SW 1271 (cell line): Measurements from ENCODE around the gene CSTA.
"Not testable (repeated sequence)": the region's sequence is repeated elsewhere in the genome, so short reads cannot be mapped to it uniquely, and the experiment has no call there.

Experiments
- DNase-seq, 2 experiments: peaks; one replicate each; lab custom pipeline; 2025; lab: John Stamatoyannopoulos, UW

Gene CSTA

DNA sequence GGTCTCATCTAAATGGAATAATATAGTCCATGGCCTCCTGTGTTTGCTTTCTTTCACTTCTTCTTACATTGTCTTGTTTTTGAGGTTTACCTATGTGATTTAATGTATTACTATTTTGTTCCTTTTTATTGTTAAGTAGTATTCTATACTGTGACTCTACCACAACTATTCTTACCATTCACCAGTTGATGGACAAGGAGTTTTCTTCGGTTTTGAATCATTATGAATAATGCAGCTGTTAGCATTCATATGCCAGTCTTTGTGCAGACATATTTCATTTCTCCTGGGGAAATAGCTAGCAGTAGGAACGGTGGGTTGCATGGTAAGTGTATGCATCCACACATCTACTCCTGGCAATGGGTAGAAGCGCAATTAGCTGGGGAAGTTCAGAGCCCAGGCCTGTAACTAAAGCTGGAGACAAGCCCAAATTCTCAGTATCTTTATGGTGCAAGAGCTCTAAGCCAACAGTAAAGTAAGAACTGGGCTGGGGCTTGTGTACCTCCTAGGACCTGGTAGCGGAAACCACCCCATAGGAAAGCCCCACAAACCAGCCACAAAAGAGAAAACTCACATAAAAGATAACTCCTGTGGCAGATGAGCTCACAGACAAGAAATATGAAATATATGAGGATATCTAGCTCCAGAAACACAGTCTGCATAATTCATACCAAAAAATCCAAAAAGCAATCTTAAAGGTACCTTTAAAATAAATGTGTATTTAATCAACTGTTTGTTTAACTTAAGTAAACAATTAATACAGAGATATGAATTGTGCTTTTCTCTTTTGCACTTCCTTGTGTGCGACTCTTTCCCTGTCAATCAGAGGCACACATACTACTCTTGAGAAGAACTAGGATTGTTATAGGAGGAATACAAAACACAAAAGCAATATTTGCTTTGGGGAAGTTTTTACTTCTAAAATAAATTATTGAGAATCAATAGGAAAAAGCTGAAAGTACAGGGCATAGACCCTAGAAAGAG lies 2.7 kb upstream of the CSTA start:
- DNase-seq, result no peak

DNA sequence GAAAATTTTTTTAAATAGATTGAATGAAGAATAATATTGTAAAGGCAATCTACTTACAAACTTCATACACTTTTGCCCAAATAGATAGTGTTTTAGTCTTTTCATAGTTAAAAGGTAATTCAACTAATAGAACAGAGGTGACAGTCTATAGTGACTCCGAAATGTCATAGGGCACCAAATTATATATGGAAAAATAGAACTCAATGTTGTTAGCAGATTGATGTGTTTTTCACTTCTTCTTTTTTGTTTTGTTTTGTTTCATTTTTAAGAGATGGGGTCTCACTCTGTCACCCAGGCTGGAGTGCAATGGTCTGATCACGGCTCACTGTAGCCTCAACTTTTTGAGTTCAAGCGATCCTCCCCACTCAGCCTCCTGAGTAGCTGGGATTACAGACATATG lies 721 bp downstream of the CSTA start:
- DNase-seq, result no peak

DNA sequence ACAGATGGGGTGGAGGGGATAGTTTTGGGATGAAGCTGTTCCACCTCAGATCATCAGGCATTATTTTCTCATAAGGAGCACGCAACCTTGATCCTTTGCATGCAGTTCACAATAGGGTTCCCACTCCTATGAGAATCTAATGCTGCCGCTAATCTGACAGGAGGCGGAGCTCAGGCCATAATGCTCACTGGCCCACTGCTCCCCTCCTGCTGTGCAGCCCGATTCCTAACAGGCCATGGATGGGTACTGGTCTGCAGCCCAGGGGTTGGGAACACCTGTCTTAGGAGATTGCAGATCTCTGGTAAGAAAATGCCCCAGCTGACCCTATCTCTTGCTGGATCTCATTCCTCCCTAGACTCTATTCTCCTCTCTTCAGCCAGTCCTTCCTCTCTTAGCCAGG lies 6.8 kb downstream of the CSTA start:
- DNase-seq, result no peak

DNA sequence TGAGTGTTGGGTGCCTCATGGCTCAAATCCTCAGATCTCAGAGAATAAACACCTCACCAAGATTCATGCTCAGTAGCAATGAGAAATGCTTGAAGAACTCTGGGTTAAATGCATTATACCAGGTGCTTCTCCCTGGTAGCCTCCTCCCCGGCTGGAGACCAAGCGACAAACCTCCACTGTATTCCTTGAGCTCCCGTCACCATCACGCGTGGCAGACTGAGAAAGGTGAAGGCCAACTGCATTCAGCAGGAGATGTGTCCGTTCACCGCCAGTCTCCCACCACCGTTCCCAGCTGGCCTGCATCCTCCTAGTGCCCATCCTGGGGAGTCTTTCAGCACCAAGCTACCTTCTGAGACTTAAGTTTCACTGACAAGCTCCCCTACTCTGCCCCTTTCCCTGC lies 7.5 kb downstream of the CSTA start:
- DNase-seq, result no peak

DNA sequence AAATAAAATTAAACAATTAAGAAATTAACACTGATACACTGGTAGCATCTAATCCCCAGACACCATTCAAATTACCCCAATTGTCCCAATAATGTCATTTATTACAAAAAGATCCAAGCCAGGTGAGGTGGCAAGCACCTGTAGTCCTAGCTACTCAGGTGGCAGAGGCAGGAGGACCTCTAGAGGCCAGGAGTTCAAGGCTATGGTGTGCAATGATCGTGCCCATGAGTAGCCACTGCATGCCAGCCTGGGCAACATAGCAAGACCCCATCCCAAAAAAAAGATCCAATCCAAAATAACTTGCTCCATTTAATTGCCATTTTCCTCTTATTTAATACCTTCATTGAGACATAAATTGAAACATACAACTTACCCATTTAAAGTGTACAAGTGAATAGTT lies 17.8 kb downstream of the CSTA start:
- DNase-seq, result no peak

DNA sequence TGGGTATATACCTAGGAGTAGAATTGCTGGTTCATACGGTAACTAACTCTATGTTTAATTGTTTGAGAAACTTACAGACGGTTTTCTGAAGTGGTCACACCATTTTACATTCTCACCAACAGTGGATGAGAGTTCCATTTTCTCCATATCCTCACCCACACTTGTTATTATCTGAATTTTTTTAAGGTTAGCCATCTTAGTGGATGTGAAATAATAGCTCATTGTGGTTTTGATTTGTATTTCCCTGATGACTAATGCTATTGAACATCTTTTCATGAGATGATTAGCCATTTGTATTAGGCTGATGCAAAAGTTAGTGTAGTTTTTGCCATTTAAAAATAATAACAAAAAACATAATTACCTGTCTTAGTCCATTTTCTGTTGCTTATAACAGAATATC lies 18.6 kb downstream of the CSTA start:
- no peak for DNase-seq

DNA sequence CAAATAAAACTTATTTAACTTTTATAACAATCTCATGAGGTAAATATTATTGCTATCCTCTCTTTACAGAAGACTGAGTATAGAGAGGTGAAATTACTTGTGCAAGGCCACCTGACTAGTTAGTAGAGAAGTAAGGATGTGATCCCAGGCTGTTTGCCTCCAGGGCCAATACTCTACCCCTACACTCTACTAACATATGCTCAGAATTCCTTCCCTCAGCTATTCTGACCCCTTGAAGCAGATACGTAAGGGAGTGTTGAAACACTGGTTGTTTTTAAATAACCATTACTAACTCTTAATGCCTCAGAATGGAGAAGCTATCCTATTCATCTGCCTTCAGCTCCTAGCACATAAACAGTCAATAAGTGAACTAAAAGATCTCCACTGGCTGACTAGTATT lies 24.1 kb downstream of the CSTA start:
- no peak for DNase-seq

DNA sequence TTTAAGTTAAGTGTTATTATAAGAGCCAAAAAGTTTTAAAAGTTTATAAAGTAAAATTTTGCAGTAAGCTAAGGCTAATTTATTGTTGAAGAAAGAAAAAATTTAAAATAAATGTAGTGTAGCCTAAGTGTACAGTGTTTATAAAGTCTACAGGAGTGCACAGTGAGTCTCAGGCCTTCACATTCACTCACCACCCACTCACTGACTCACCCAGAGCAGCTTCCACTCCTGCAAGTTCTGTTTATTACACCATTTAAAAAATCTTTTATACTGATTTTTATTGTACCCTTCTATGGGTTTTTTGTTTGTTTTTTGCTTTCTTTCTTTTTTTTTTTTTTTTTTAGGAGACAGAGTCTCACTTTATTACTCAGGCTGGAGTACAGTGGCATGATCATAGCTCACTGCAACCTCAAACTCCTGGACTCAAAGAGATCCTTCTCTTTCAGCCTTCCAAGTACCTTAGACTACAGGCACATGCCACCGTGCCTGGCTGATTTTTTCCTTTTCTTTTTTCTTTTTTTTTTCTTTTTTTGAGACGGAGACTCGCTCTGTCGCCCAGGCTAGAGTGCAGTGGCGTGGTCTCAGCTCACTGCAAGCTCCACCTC lies 25.9 kb downstream of the CSTA start:
- no peak for DNase-seq

DNA sequence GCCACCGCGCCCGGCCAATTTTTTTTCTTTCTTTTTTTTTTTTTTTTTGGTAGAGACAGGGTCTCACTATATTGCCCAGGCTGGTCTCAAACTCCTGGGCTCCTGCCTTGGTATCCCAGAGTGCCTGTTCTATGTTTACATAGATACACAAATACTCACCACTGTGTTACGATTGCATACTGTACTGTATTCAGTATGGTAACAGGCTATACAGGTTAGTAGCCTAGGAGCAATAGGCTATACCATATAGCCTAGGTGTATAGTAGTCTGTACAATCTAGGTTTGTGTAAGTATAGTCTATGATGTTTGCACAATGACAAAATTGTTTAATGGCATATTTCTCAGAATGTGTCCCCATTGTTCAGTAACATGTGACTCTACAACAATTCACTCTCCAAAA lies 26.6 kb downstream of the CSTA start:
- DNase-seq, result no peak

DNA sequence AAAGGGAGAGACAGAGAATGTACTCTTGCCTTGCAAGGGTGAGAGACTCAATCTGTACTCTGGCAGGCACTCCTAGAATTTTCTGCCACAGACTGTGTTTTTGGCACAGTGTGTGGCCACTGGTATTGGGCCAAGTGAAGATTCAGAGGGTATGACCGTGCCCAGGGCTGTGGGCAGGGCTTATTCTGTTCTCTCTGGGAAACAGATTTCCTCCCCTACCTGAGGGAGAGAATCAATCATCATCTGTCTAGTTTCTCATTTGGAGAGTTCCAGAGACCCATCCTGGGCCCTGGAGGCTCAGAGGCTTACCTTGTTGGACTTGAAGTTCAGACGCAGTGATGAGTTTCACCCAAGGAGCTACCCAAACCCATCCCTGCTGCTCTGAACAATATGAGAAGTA lies 28.2 kb downstream of the CSTA start:
- no peak for DNase-seq

DNA sequence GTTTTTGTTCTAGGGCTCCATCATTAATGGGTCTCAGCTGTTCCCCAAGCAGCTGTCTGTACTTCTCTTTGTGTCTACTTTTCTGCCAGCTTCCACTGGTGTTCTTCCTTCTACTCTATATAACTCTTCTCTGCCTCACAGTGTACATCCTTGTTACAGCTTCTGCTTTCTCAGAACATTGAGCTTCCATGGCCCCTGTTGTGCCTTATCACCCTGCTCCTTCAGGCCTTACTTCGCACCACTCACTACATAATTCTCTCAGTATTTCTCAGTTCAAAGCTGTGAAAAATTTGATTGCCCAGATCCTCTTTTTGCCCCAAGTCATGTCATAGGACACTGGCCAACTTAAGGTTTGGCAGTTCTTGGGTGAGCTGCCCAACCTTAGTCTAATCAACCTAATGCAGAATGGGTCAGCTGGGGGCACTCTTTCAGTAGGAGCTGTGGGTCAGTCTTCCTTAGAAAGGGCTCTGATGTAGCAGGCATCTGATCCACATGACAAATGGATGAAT lies 28.9 kb downstream of the CSTA start:
- DNase-seq, result no peak

DNA sequence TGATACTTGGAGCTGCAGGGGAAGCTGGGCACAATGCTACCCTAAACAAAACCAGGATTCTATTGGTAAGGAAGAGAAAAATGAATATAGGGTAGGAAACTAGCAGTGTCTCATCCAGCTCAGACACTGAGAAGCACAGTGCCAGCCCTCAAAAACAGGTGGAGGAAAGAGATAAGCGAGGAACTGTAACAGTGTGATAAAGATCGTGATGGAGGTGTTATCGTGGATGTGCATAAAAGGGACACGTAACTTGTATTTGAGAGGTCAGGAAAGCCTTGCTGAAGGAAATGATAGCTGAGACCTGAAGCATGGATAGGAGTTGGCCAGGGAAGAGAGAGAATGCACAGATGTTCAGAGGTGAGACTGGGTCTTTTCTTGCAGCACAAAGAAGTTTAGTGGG lies 30.6 kb downstream of the CSTA start:
- DNase-seq, result no peak

DNA sequence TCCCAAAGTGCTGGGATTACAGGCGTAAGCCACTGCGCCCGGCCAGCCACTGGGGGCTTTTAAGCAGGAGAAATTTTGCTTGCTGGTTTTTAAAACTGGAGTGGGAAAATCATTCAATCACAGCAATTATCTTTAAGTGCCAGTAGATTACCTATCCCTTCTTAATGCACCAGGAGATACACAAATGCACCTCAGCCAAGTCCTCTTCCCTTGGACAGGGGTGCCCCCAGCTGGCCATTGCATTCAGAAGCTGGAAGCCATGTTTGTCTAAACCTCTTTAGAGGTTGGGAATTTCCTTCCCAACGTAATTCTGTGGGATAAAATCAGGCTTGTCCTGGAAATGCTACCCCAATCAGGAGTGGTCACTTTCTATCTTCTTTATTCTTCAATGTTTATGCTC lies 31.4 kb downstream of the CSTA start:
- peak in 1 of 2 experiments; percentile 8 for DNase-seq

DNA sequence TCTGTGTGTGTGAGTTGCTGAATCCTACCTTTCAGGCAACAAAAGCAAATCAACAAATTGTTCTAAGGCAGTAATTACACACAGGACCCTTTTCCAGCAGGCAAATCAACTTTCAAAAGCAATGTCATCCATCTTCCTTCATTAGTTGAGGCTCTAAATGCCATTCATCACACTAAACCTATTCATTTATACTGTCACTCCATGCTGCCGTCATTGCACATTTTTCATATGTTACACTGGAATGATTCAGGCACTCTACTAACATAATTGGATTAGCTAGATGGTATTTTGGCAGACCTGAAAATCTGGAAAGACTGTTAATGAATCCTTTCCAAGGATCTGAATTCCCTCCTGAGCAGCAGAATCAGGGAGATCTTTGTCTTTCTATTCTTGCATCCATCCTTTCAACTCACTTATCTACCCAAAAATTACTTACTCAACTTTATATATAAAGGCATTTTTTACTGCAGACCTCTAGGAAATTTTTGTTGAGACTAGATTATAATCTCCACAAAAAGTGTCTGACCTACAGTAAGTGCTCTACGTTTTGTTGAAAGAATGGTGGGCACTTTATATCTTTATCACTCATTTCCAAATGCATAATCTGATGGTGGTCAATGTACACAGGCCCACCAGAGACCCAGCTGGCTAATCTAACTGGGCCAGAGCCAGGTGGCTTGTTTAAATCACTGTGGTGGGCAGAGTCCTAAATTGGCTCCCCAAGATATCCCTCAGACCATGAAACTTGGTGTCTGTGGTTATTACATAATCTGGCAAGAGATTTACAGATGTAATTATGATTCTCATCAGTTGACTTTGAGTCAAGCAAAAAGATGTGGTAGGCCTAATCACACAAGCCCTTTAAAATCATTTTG lies 33.0 kb downstream of the CSTA start:
- DNase-seq, result no peak

DNA sequence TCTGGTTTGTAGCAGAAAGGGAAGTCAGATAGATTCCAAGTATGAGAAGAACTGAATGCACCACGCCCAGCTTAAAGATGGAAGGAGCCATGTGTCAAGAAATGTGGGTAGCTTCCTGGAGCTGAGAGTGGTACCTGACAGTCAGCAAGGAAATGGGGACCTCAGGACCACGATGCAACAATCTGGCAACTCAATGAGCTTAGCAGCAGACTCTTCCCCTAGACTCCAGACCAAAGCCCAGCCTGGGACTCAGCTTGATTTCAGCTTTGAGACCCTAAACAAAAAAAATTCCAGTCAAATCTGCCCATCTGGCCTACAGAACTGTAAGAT lies 33.6 kb downstream of the CSTA start:
- no peak for DNase-seq

DNA sequence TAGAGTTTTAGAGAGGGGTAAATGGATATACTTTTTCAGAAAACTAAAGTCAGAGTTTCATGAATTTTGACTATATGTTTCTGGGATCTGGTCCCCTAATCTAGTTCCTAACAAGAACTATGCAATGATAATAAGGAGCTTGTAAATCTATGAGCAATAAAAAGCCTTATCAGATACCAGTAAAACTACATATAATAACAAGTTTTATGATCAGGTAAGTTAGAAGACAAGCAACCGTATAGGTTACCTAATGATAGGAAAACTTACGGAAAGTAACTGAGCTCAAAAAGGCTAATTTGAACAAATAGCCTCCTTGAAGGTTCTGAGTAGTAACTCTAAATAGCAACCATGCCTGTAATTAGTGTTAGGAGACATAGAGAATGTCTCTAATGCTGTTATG lies 37.0 kb downstream of the CSTA start:
- DNase-seq, result no peak

DNA sequence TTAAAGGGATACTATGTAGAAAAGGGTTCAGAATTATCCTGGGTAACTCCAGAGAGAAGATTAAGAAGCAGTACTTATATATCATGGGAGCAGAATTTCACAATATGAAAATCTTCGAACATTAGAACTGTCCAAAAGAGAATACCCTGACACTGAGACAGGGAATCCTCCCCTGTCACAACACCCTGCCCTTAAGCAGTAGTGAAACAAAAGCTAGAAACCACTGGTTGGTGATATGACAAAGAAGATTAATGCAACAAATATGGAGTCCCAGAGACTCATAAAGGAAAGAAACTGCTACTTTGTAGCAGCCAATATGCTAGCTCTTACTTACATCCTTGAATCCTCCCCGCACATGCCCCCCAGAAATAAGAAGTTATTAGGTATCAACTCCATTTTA lies 39.4 kb downstream of the CSTA start:
- no peak for DNase-seq

DNA sequence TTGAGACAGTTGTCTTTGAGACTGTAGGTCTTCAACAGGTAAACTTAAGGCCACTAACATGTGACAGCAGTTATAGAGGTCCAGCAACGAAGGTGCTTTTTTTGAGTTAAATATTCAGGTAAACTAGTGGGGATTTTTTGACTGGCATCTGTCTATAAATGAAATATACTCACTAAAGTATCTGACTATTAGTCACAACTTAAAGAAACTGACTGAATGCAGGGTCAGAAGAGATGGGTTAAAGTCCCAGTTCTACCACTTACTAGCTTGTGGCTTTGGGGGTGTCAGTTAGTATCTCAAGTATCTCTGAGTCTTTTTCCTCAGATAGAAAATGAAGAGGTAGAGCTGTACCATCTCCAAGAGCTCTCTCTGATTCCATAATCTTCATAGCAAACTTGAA lies 40.0 kb downstream of the CSTA start:
- DNase-seq, result no peak

DNA sequence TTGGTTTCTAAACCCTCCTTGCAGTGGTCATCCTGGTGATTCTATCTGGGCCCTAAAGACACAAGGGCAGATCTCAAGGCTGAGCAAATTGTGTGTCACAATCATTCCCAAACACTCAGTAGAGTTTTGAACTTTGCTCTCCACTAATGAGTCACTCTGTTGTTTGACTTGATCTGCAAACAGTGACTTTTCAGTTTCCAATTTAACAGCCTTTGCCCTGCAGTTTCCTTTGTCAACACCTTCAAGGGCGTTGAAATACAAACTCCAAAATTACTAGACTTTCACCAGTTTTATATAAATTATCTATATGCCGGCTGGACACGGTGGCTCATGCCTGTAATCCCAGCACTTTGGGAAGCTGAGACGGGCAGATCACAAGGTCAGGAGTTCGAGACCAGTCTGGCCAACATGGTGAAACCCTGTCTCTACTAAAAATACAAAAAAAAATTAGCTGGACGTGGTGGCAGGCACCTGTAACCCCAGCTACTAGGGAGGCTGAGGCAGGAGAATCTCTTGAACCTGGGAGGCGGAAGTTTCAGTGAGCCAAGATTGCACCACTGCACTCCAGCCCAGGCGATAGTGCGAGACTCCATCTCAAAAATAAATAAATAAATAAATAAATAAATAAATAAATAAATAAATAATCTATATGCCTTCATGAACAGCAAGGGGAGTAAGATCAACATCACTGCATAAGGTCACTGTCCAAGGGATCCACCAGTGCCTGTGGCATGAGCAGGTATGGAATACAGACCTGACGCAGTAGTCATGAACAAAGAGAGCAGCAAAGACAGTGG lies 40.7 kb downstream of the CSTA start:
- DNase-seq, result not testable (repeated sequence)

DNA sequence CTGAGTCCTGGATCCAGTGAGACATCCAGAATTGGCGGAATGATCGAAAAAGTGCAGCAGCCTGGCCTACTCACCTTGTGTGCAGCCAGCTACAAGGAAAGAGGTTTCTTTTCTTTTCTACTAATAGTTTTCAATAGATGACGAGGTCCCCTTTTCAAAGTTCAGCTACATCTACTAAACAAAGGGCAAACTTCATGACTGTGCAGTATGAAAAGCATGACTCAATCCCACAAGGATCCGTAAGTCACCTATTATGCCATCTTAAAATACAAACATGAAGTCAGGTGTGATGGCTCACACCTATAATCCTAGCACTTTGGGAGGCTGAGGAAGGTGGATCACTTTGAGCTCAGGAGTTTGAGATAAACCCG lies 41.3 kb downstream of the CSTA start:
- DNase-seq, result no peak

DNA sequence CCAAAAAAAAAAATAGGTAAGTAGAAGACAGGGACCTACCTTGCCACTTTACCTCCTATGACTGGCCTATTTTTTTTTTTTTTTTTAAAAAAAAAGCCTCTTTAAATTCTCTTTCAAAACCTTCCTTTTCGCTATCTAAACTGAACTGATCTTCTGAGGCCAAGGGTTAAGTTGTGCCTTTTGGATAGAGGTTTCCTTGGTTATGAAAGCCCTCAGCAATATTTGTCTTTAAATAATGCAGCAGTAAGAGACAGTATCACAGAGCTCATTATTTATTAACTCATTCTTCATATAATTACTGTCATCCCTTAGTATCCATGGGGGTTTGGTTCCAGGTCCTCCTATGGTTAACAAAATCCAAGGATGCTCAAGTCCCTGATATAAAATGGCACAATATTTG lies 49.0 kb downstream of the CSTA start:
- no peak for DNase-seq

DNA sequence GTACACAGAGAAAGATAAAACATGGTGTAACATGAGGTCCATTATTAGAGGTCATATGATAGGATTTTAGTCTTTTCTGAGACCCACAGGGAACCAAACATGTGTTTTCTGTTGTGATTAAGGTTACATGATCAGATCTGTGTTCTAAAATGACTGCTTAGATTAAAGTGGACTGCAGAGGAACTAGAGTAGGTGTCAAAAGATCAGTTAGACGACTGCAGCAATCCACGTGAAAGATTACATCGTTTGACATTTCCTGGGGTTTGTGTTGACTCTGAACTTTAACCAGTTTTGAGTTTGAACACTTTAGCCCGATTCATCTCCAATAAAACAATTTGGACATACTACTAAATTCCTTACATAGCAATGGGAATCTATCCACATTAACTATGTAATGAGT lies 52.9 kb downstream of the CSTA start:
- DNase-seq, result no peak
